ENCODE measurements around the gene MOG.

- TF ChIP-seq, protein P1, sequence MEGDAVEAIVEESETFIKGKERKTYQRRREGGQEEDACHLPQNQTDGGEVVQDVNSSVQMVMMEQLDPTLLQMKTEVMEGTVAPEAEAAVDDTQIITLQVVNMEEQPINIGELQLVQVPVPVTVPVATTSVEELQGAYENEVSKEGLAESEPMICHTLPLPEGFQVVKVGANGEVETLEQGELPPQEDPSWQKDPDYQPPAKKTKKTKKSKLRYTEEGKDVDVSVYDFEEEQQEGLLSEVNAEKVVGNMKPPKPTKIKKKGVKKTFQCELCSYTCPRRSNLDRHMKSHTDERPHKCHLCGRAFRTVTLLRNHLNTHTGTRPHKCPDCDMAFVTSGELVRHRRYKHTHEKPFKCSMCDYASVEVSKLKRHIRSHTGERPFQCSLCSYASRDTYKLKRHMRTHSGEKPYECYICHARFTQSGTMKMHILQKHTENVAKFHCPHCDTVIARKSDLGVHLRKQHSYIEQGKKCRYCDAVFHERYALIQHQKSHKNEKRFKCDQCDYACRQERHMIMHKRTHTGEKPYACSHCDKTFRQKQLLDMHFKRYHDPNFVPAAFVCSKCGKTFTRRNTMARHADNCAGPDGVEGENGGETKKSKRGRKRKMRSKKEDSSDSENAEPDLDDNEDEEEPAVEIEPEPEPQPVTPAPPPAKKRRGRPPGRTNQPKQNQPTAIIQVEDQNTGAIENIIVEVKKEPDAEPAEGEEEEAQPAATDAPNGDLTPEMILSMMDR (IDR thresholded peaks at IDR 0.05; ENCODE audit: low read depth, low read length), result no peak
- TF ChIP-seq POLR2A (IDR thresholded peaks at IDR 0.05; ENCODE audit: extremely low read depth, insufficient read length) (no peak), MYC (IDR thresholded peaks at IDR 0.05; ENCODE audit: low read depth, low read length) (no peak), MAX (IDR thresholded peaks at IDR 0.05; ENCODE audit: low read depth, low read length) (no peak)
These were observed 26.6 kb upstream of the MOG start for GRCh38 chr6:29630315-29630714.
